ENCODE results near the gene EPAS1.

- TF ChIP-seq CTCF (IDR thresholded peaks at IDR 0.05; ENCODE audit: insufficient read depth, low read length) (no peak), GABPA (IDR thresholded peaks at IDR 0.05; ENCODE audit: low read depth) (no peak), POLR2AphosphoS5 (IDR thresholded peaks at IDR 0.05; ENCODE audit: low read depth) (no peak)
Observed at GRCh38 chr2:46388881-46389280, 91.7 kb downstream of the EPAS1 start.

Measured in HL-60 (cell line).